GM18507 (cell line): Measurements from ENCODE around the gene SCARB2.

Source experiments
- DNase-seq: peaks from one replicate; pipeline ENCODE4 v3.0.0; 2011; ENCODE audit warnings: low read depth; ENCODE audit not compliant: insufficient read length; ENCODE audit errors: extremely low spot score
- FAIRE-seq: peaks from 2 replicates; lab custom pipeline; 2011; peaks lifted over from hg19 to GRCh38; lab: Jason Lieb, UNC

The SCARB2 gene

DNA sequence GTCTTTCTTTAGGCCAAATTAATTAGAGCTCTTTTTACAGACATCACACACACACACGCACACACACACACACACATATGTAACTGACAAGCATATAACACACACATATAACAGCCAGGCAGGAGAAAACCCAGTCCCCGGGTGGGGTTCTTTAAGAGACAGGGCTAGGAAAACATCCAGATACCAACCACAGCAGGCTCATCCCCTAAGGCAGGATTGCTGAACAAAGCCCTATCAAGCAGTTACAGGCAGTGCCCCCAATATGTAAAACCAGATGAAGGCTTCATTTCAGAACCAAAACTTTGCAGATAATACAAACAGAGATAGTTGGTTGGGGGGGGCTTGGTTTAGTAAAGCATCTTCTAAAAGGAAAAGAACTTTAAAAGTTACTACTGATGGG is 19.9 kb upstream of the SCARB2 start:
- no peak for DNase-seq
- FAIRE-seq = no peak

DNA sequence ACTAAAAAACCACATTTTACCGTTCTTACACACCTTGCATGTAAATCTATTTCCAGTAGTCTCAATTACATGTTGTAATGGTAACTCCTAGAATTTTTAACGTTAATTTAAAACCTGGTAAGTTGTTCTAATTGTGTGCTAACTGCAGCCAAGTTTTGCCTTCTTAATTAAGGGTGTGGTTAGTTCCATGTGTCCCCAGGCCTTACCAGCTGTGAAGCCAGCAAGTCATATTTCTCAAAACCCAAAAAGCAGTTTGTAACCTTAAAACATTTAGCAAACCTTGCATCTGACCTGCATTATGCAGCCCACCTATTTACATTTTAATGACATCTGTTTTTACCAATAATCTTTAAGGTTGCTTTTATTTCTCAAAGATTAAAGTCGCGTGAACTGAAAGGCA is 19.5 kb upstream of the SCARB2 start:
- DNase-seq (no peak), FAIRE-seq (no peak)

DNA sequence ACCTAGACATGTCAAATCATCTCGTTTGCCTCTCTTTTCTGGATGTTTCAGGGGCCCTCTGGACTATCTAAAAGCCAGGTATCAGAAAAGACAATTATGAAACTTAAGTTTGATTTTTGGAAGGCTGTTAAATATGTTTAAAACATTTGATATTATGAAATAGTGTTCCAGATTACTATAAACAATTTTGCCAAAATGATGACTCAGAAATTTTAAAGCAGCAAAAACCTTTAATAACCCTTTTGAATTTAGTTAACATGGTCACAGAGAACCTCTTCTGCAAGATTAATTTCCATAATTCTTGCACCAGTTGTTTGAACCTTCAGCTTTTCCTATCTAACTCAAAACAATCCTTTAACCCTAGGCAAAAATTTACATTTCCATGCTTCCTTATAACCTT is 19.1 kb upstream of the SCARB2 start:
- DNase-seq = no peak

DNA sequence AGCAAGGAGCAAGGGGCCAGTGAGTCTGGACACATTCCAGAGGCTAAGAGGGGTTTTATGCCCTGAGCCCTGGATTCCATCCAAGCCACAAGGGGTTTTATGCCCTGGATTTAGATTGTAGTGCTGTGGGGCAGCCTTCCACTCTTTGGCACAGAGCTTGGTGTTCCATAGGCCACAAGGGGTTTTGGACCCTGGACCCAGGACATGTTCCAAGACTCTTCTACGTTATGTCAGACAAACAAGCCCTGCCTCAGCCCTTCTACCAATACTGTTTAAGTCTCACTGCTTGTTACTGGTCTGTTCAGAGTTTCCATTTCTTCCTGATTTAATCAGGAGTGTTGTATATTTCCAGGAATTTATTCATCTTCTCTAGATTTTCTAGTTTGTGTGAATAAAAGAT is 12.8 kb upstream of the SCARB2 start:
- DNase-seq (no peak), FAIRE-seq (no peak)

More for the DNA sequence above, 19.1 kb upstream of the SCARB2 start:
- no peak for FAIRE-seq

DNA sequence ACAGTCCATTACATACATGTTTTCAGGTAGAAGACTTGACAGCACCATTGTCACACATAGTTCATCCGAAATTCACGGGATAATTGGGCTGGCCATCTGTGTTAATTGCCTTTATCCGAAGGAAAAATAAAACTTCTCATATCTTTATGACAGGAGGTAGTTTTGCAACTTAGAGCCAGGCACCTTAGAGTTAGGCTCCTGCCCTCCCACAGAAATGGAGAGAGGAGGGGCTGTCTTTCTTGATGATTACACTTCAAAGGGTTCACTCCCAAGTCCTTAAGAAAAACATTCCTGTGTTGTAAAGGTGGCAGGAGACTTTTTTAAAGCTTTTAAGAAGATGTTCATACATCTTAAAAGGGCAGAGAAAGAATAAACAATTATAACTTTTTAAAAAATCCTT is 10.5 kb upstream of the SCARB2 start:
- no peak for DNase-seq
- no peak for FAIRE-seq

DNA sequence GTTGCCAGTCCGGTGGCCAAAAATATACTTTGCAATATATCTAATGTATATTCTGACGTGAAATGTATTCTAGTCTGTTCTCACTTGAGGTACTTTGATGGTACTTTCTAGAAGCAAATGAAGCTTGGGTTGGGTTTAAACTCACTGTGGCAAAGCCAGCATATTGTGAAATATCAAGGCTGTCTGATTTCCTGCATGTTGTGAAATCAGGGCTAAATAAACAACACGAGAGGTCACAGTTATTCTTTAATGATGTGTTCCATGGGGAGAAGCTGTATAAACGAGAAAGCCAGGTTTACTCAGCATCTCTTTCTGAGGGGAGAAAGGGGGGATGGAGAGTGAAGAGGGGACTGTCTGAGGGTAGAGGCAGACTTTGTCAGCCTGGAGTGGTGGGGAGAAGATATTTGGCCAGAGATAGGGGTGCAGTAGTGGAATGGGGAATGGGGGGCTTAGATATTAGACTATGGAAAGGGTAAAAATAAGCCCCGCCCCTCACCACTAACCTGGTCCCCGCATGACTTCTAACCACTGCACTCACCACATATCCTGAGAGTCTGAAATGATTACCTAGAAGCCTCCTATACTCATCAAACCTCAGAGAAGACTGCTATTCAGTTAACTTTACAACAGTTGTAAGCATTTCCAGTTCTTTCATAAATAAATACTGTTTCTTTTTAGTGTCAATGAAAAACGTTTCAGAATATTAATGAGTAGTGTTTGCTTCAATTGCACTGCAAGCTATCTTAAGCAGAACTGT is 5.9 kb upstream of the SCARB2 start:
- FAIRE-seq = no peak
- no peak for DNase-seq

DNA sequence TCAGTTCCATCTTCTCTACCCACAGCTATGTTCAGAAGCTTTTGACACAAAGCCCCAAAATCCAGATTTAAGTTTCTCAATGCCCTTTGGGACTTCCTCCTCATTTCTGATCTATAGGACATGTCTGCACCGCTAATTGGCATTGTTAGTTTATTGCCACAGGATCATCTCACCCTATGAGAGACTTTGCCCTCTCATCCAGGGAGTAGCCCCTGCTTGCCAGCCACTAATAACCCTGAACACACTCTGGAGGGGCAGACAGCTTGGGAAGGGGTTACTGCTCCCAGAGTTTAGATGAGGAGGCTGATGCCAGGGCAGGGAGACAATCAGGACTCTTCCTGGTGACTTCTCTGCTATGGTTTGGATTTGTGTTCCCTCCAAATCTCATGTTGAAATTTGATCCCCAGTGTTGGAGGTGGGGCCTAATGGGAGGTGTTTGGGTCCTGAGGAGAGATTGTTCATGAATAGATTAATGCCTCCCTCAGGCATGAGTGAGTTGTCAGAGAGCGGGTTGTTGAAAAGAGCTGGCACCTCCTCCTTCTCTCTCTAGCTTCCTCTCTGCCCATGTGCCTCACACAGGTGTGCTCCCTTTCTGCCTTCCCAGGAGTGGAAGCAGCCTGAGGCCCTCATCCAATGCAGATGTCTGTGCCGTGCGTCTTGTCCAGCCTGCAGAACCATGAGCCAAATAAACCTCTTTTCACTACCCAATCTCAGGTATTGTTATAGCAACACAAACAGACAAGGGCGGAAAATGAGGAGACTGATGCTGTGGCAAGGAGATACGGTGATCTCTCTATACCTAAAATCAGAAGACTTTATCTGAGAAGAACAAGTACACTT is 3.6 kb upstream of the SCARB2 start:
- no peak for FAIRE-seq
- DNase-seq = no peak

DNA sequence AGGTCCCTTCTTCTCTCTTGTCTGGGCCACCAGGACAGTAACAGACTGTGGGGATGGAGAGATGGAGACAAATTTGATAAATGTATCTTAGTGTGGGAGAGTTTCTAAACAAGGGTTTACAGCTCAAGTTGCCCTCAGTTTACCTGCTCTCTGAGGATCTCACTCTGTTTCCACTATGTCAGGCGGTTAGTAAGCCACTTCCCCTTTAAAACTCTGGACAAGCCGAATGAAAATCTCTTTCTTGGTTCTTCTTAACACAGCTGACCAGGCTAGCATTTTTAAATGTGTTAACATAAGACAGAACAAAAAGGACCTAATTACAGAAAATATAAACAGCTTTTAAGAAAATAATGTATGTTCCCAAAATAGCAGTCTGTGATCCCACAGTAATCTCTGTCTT is 2.9 kb upstream of the SCARB2 start:
- DNase-seq (no peak), FAIRE-seq (no peak)

DNA sequence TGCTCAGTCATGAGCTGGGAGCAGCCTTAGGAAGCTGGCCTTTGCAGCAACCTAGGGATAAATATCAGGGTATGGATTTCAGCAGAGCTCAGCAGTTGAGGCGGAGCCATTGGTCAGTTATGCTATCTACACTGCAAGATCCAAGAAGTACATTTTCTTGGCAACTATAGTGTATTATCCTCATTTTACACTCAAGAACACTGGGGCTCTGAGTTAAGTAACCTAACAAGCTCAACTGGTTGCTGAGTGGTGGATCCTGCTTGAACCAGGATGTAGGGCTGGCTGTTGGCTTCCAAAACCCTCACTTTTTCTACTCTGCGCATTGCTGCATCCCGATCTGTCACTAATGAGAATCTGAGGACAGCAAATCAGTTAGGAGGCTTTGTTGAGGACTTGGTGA is 1.5 kb upstream of the SCARB2 start:
- FAIRE-seq (no peak), DNase-seq (no peak)

DNA sequence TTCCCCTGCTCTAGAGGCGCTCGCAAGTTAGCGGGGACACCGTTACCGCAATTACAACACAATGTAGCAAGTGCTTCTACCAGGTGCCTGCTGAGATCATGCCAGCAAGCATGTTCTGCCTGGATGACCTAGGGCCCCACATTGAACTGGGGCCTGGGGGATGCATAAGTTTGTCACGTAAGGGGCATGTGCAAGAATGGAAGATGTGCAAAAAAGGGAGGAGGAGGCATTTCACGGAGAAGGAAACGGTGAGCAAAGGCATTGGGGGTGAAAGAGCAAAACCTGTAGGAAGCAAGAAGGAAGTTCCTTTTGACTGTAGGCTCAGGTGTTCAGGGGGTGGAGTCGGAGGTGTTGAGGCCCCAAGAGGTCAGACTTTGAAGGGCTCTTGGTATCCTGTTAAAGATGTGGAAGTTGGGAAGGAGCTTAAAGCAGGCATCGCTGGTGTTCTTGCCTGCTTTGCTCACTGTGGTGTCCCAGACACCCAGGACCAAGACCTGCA is 602 bp upstream of the SCARB2 start:
- FAIRE-seq (peak; percentile 68), DNase-seq (no peak)

DNA sequence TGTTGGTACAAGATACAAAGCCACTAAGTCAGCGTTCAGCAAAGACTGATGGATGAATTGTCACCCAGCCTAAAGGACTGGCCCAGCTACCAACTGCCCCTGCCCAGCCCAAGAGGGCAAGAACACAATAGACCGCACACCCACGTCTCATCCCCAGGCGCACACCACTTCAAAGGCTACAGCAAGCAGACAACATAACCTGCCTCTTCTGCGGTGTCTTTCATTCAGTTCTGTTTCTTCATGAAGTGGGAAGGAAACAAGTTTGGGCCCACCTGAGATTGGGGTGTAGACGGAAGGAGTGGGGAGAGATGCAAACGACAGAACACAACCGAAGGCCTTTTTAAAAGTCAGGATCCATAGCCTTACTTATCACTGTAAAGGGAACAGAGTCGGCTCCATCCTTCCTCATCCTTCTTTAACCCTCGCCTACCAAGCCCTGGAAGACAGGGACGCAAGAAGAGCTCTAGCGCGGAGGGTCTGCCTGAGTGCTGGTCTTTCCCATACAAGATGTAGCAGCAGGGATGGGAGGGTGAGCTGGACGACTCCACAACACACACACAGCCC is 691 bp downstream of the SCARB2 start:
- FAIRE-seq (no peak), DNase-seq (no peak)

DNA sequence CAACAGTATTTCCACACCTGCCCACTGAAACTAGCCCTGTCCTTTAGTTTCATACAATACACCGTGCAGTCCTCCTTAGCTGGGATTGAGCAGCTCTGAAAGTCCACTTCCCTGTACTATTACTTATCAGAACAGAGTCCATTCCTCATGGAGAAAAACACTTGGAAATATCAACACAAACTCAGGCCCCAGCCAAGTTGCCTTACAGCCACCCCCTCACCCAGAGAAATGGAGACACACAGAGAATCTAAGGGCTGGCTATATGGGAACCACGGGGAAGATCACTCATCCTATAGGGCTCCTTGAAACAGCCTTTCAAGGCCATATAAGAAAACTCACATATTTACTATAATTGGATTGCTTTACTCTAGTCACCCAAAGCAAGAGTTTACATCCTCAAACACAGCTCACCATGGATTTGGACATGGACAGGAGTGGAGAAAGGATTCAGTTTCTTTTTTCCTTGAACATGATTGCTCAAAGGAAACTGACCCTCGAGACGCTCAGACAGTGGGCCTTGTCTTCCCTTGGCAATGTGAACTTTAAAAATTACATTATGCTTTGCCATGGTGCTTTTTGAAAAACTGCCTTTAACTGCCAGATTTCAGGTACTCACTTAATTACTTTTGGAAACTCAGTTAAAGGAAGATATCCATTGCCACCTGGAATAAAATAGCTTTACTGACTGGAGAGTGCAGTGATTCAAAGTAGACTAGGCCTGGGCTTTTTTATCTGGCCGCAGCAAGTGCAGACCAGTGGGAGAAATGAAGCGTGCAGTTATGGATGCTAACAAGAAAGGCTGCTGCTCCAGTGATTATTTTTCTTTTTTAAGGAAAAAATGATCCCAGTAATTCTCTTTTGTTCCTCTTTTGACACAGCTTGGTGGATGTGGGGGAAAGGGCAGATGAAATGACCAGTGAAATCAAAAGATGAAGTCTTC is 1.6 kb downstream of the SCARB2 start:
- FAIRE-seq (no peak), DNase-seq (no peak)

DNA sequence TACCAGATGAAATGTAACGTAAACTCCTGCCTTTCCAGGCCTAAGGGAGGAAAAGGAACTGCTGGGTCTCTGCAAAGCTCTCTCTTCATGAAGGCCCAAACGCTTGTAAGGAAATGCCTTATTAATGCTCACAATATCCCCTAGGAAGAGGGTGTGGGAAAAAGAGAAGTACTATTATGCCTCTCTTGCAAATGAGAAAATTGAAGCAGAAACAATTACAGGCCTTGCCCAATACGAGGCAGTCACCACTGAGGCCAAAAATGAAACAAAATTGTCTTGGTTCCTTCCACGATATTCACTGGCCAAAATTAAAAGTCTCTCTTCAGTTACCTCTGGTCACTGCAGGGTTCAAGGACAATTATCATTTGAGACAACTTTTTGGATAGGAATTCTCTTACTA is 3.2 kb downstream of the SCARB2 start:
- DNase-seq (no peak), FAIRE-seq (no peak)

DNA sequence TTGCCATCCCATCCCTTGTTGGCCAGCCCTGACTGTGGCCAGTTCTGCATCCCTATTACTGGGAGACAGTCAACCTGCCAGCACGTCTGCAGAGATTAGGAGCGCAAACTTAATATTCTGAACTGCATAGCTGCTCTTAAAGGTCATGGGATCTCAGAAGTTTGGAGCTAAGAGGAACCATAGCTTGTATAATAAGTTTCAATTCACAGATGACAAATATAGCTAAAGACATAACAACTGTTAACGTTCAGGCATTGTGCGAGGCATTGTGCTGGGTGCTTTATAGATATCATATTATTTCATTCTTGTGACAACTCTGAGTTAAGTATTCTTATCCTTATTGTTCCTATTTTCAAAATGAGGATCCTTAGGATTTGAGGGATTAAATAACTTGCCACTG is 3.7 kb downstream of the SCARB2 start:
- FAIRE-seq (no peak), DNase-seq (no peak)

DNA sequence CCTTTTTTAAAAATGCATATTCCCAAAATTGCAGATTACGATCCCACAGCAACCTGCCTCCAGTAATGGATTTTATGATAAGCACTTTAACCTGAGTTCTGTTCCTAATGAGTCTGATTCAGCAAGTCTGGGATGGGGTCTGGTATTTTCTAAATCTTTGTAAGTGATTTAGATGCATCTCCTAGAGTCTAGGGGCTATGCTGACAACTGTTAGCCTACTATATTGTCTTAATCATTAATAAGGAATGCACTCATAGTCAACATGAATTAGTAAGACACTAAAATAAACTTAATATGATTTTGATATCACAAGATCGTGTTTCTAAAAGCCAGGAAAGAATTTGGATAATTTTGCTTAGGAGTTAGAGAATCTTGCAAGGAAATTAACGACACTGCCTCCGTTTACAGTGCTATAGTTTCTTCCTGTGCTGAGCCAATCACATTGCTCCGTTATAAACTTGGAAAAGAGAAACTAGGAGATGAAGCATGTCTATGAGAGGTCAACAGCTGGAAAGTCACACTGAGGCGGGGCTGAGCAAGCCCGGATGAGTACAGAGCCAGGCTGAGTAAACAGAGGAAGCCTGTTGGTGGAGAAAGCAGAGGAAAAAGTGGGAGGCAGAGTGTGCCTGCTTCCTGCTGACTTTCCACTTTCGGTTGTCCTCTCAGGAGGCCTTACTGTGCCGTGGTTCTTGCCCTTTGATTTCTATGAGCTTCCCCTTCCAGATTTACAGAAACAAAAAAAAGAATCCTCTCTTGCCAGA is 5.4 kb downstream of the SCARB2 start:
- DNase-seq = no peak
- FAIRE-seq = no peak

DNA sequence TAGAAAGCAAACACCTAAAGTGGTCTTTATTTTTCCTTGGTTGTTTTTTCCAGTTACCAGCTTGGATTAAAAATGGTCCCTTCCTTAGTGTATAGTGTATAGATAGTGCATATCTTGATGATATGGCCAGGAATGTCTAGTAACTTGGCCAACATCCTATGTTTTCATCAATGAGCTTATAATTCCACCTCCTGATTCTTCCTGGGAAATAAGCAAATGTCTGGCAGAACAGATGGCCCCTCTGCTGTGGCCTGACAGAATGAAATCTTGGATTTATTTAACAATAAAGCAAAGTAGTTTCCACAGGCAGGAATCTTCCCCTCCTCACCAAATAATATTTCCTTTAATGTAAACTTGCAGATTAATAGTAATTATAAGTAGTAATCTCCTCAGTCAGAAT is 6.1 kb downstream of the SCARB2 start:
- DNase-seq (no peak), FAIRE-seq (no peak)

DNA sequence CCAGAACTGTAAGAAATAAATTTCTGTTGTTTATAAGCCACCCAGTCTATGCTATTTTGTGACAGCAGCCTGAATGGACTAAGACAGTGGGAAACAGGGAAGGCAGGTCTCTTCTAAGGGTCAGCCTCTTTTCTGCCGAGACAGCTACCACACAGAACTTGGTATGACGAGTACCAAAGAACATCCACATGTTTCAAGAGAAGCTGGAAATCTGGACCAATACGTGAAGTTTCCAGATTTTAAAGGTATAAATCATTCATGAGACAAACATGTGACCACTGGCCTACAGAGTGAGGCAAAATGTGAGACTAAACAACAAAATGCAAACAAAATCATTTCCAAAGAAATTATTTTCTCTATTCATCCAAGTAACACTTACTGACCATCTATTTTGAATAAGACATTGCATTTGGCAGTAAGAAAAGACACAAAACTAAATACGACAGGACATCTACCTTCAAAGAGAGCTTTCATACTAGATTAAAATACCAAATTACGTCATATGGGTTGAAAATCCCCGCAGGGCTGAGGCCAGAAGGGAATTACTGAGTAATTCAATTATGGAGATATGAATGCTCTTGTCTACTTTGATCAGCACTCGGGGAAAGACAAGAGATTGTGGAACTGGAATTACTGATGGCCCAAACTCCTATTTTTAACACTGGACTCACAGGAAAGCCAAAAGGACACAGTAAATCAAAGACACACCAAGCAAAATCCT is 7.2 kb downstream of the SCARB2 start:
- DNase-seq = no peak
- no peak for FAIRE-seq

DNA sequence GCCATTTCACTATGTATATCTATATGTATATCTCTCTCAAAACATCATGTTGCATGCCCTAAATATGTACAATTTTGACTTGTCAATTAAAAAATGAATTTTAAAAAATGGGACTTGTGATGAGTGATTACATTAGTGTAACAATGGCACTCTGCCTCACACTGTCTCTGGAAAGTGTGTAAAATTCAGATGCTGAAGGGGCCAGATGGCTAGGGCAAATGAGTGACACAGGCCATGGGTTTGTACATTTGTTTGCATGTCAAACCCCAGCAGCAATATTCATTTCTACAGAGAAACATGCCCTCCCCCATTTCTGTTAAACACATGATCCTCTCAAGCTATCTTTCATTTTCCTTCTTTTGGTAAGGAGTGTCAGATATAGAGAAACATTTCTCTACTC is 8.1 kb downstream of the SCARB2 start:
- DNase-seq = no peak
- FAIRE-seq = no peak
